HEK293T (cell line): ENCODE results near the gene MIEN1.

Source experiments
- ARNT ChIP-seq: fragments of 450-650 bp; IDR thresholded peaks from 2 replicates; pipeline ENCODE4 v1.6.1; 2017; ENCODE audit warnings: mild to moderate bottlenecking
- BHLHE40 ChIP-seq: fragments of 450-650 bp; IDR thresholded peaks from 2 replicates; pipeline ENCODE4 v1.6.1; 2016; ENCODE audit warnings: mild to moderate bottlenecking, moderate library complexity, borderline replicate concordance
- CTBP1 ChIP-seq: fragments of 450-650 bp; IDR thresholded peaks from 2 replicates; pipeline ENCODE4 v1.6.1; 2016; ENCODE audit warnings: borderline replicate concordance
- ELF4 ChIP-seq: fragments of 450-650 bp; IDR thresholded peaks from 2 replicates; pipeline ENCODE4 v1.6.1; 2017; ENCODE audit warnings: antibody characterized with exemption
- FOXA1 ChIP-seq: fragments of 450-650 bp; IDR thresholded peaks from 2 replicates; pipeline ENCODE4 v1.6.1; 2016; ENCODE audit warnings: mild to moderate bottlenecking
- FOXK2 ChIP-seq: fragments of 450-650 bp; IDR thresholded peaks from 2 replicates; pipeline ENCODE4 v1.6.1; 2016; ENCODE audit warnings: mild to moderate bottlenecking
- FOXM1 ChIP-seq: fragments of 450-650 bp; IDR thresholded peaks from 2 replicates; pipeline ENCODE4 v1.6.1; 2017; ENCODE audit warnings: mild to moderate bottlenecking, borderline replicate concordance
- HDGF ChIP-seq: fragments of 450-650 bp; IDR thresholded peaks from 2 replicates; pipeline ENCODE4 v1.6.1; 2017; ENCODE audit warnings: antibody characterized with exemption, borderline replicate concordance
- LEF1 ChIP-seq: fragments of 450-650 bp; IDR thresholded peaks from 2 replicates; pipeline ENCODE4 v1.6.1; 2017; ENCODE audit warnings: mild to moderate bottlenecking, borderline replicate concordance
- SP1 ChIP-seq: fragments of 450-650 bp; IDR thresholded peaks from 2 replicates; pipeline ENCODE4 v1.6.1; 2017
- SUZ12 ChIP-seq: fragments of 450-650 bp; IDR thresholded peaks from 2 replicates; pipeline ENCODE4 v1.6.1; 2016; ENCODE audit warnings: mild to moderate bottlenecking
- TARDBP ChIP-seq: fragments of 450-650 bp; IDR thresholded peaks from 2 replicates; pipeline ENCODE4 v1.6.1; 2016
- ZNF384 ChIP-seq: fragments of 450-650 bp; IDR thresholded peaks from 2 replicates; pipeline ENCODE4 v1.6.1; 2016

DNA sequence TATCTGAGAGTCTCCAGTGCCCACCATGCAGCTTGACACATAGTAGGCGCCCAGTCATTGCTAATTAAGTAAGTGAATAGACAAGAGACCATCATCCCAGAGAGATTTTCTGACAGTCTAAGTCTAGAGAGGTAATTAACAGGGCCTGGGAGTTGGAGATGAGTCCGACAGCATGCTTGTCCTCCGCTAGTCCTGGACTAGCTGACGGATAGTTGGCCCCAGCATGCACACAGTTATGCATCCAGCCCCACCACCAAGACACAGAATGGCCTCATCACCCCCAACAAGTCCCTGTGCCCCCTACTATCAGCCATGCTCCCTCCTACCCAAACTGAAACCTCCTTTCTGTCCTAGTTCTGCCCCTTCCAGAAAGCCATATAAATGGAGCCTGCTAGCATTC is 17.4 kb upstream of the MIEN1 start:
- no peak for TF ChIP-seq ELF4
- TF ChIP-seq FOXA1, result no peak
- TF ChIP-seq BHLHE40, result no peak
- TF ChIP-seq SP1, result no peak
- TF ChIP-seq FOXM1, result no peak
- no peak for TF ChIP-seq SUZ12
- no peak for TF ChIP-seq FOXK2
- no peak for TF ChIP-seq ARNT
- no peak for TF ChIP-seq LEF1
- TF ChIP-seq ZNF384, result no peak
- TF ChIP-seq HDGF, result no peak
- no peak for TF ChIP-seq TARDBP
- TF ChIP-seq CTBP1, result no peak
